ENCODE measurements around the gene ALDH5A1. TPM values are rescaled to one million over a fixed set of nuclear protein-coding genes. Genes with fewer than 3 reads are reported as not detected.

The ALDH5A1 gene
- polyA plus RNA-seq, 1 donor (not counting 4 experiments of a cell fraction or from before 2014, with no cell fraction given): 0.45 TPM

DNA sequence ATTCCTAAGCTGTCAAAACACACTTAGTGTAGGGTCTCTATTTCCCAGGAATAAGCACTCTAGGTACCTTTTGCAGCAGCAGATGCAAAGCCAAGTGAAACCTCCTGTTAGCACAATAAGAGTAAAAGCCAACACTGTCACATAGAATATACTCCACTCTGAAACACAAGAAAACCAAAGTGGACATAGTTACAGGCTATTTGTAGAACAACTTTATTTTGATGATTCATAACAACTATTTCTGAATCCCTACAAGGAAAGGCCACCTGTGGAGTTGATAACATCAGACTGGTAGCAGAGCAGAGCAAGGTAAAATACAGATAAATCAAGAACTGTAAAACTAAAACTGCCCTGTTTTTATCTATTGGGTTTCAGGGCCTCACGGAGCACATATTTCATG is 59.7 kb downstream of the ALDH5A1 start:
- Histone ChIP-seq H3K27ac (ENCODE audit: control insufficient read depth, insufficient read depth, low read length) (no peak overlapping the region), H3K9me3 (ENCODE audit: control insufficient read depth, low read depth, low read length) (no peaks in the 10 kb centered on the region), H2AFZ (ENCODE audit: control insufficient read depth, low read length) (no peak overlapping the region), H3K9me1 (ENCODE audit: control insufficient read depth, extremely low read depth, insufficient read depth, low read length) (no peaks in the 10 kb centered on the region), H3K4me1 (ENCODE audit: control insufficient read depth, extremely low read depth, insufficient read depth, low read length) (no peaks in the 10 kb centered on the region), H3K27me3 (ENCODE audit: control insufficient read depth, extremely low read depth, insufficient read depth, low read length) (no peaks in the 10 kb centered on the region), H4K20me1 (ENCODE audit: control insufficient read depth, extremely low read depth, insufficient read depth, low read length) (no peaks in the 10 kb centered on the region), H3K4me2 (ENCODE audit: control insufficient read depth, extremely low read depth, insufficient read depth, low read depth, low read length) (no peak overlapping the region), H3K4me3 (ENCODE audit: control insufficient read depth in 2 of 3, extremely low read depth in 1 of 3, insufficient read depth in 2 of 3, low read depth in 1 of 3, low read length in 3 of 3) (no peak overlapping the region), H3K36me3 (ENCODE audit: control insufficient read depth in 2 of 2, extremely low read depth in 1 of 2, insufficient read depth in 2 of 2, low read length in 2 of 2) (no peaks in the 10 kb centered on the region), H3K9ac (ENCODE audit: control insufficient read depth, extremely low read depth, insufficient read depth, low read length) (no peak overlapping the region), H3K79me2 (ENCODE audit: control insufficient read depth, insufficient read depth, low read length) (no peaks in the 10 kb centered on the region)
- FAIRE-seq (no peak), DNase-seq (ENCODE audit: low read depth, low spot score) (no peak)
- no peak for TF ChIP-seq EZH2 (IDR thresholded peaks at IDR 0.05; ENCODE audit: low read length)
- TF ChIP-seq, protein P1, sequence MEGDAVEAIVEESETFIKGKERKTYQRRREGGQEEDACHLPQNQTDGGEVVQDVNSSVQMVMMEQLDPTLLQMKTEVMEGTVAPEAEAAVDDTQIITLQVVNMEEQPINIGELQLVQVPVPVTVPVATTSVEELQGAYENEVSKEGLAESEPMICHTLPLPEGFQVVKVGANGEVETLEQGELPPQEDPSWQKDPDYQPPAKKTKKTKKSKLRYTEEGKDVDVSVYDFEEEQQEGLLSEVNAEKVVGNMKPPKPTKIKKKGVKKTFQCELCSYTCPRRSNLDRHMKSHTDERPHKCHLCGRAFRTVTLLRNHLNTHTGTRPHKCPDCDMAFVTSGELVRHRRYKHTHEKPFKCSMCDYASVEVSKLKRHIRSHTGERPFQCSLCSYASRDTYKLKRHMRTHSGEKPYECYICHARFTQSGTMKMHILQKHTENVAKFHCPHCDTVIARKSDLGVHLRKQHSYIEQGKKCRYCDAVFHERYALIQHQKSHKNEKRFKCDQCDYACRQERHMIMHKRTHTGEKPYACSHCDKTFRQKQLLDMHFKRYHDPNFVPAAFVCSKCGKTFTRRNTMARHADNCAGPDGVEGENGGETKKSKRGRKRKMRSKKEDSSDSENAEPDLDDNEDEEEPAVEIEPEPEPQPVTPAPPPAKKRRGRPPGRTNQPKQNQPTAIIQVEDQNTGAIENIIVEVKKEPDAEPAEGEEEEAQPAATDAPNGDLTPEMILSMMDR (optimal IDR thresholded peaks at IDR 0.05 in 1 of 3, IDR thresholded peaks at IDR 0.05 in 1 of 3, conservative IDR thresholded peaks at IDR 0.05 in 1 of 3; ENCODE audit: extremely low read depth in 1 of 3, insufficient read depth in 2 of 3, low read length in 3 of 3): no peak
- dilution Hi-C loops (cut with MboI; ENCODE audit: extremely low pct_ligation_motif_present, low sequenced_read_pairs): no loop called here

DNA sequence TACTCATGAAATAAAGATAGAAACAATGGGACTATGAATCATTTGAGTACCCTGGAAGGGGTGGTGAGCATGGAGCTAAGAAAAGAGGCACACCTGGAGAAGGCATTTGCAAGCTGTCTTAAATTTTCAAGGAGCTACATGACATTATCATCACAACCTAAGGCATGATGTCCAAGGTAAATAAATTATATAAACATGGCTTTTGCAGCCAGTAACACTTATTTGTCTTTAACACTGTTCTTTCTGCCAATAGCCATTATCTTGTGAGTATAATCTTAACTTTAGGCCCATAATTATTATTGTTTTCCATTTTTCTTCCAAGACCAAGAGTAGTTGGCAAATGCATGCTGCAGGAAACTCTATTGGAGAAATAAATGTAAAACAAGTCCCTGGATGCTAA is 63.7 kb downstream of the ALDH5A1 start:
- DNase-seq (ENCODE audit: low read depth, low spot score): no peak
- Histone ChIP-seq H3K27me3 (ENCODE audit: control insufficient read depth, extremely low read depth, insufficient read depth, low read length) (no peaks in the 10 kb centered on the region), H3K27ac (ENCODE audit: control insufficient read depth, insufficient read depth, low read length) (no peak overlapping the region), H3K9me1 (ENCODE audit: control insufficient read depth, extremely low read depth, insufficient read depth, low read length) (no peaks in the 10 kb centered on the region), H4K20me1 (ENCODE audit: control insufficient read depth, extremely low read depth, insufficient read depth, low read length) (no peaks in the 10 kb centered on the region), H2AFZ (ENCODE audit: control insufficient read depth, low read length) (no peak overlapping the region), H3K79me2 (ENCODE audit: control insufficient read depth, insufficient read depth, low read length) (no peaks in the 10 kb centered on the region), H3K9ac (ENCODE audit: control insufficient read depth, extremely low read depth, insufficient read depth, low read length) (no peak overlapping the region), H3K9me3 (ENCODE audit: control insufficient read depth, low read depth, low read length) (no peaks in the 10 kb centered on the region), H3K4me1 (ENCODE audit: control insufficient read depth, extremely low read depth, insufficient read depth, low read length) (no peaks in the 10 kb centered on the region), H3K4me2 (ENCODE audit: control insufficient read depth, extremely low read depth, insufficient read depth, low read depth, low read length) (no peak overlapping the region), H3K36me3 (ENCODE audit: control insufficient read depth in 2 of 2, extremely low read depth in 1 of 2, insufficient read depth in 2 of 2, low read length in 2 of 2) (no peaks in the 10 kb centered on the region), H3K4me3 (ENCODE audit: control insufficient read depth in 2 of 3, extremely low read depth in 1 of 3, insufficient read depth in 2 of 3, low read depth in 1 of 3, low read length in 3 of 3) (no peak overlapping the region)
- TF ChIP-seq, protein P1 (optimal IDR thresholded peaks at IDR 0.05 in 1 of 3, IDR thresholded peaks at IDR 0.05 in 1 of 3, conservative IDR thresholded peaks at IDR 0.05 in 1 of 3; ENCODE audit: extremely low read depth in 1 of 3, insufficient read depth in 2 of 3, low read length in 3 of 3): no peak
- no peak for TF ChIP-seq EZH2 (IDR thresholded peaks at IDR 0.05; ENCODE audit: low read length)
- FAIRE-seq: no peak
- dilution Hi-C loops (cut with MboI; ENCODE audit: extremely low pct_ligation_motif_present, low sequenced_read_pairs): no loop called here
